ENCODE measurements around the gene HIVEP2.

DNA sequence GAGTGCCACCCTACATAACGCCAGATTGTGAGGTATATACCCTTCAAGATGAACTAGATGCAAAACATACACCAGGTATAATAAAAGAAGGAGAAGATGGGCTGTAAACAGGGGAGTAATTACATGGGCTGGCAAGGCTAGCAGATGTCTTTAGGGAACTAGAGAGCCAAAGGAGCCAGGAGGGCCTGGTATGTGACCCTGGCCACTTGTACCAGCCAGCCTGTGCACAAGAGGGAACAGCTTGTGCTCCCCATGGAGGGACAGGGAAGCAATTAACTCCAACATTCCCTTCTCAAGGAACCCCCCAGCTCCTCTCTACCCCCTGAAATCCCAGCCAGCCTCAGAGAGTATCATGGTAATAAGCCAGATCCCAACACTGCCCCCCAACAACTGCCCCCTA is 139.9 kb downstream of the HIVEP2 start:
- TF ChIP-seq EZH2 (IDR thresholded peaks at IDR 0.05; ENCODE audit: borderline replicate concordance, insufficient read depth, low read depth, low read length, poor library complexity, severe bottlenecking) (no peak), CTCF (IDR thresholded peaks at IDR 0.05) (no peak)
